ENCODE results near the gene MYH16.
"Not testable (repeated sequence)": the region's sequence is repeated elsewhere in the genome, so short reads cannot be mapped to it uniquely, and the experiment has no call there.

MYH16 gene

GRCh38 chr7:99275496-99275895, 2.9 kb downstream of the MYH16 start:
- Histone ChIP-seq H3K79me2 (ENCODE audit: low read length) (no peaks in the 10 kb centered on the region), H3K9me3 (replicated peaks; ENCODE audit: insufficient read depth, low read length) (no peaks in the 10 kb centered on the region), H4K20me1 (ENCODE audit: insufficient read depth, low read length) (no peaks in the 10 kb centered on the region), H3K4me3 (ENCODE audit: low read length) (no peak overlapping the region), H3K27me3 (replicated peaks; ENCODE audit: insufficient read depth, low read length) (no peaks in the 10 kb centered on the region), H3K27ac (ENCODE audit: low read length) (no peak overlapping the region), H3K36me3 (replicated peaks; ENCODE audit: insufficient read depth, low read length) (no peaks in the 10 kb centered on the region), H3K4me1 (ENCODE audit: low read length) (peaks cover 3% of the 10 kb centered on the region; the same call in 1 of the 2 replicates), H3K9me2 (replicated peaks; ENCODE audit: insufficient read depth, low read length) (no peaks in the 10 kb centered on the region), H3K9ac (ENCODE audit: low read length) (no peak overlapping the region), H3K4me2 (ENCODE audit: low read depth, low read length) (no peak overlapping the region), H3F3A (ENCODE audit: insufficient read depth, low read length) (no peaks in the 10 kb centered on the region), H2AFZ (ENCODE audit: low read length) (no peak overlapping the region)
- TF ChIP-seq EZH2 (optimal IDR thresholded peaks at IDR 0.05; ENCODE audit: low read depth, low read length), result no peak
- no peak for DNase-seq

- TF ChIP-seq EZH2phosphoT487 (IDR thresholded peaks at IDR 0.05; ENCODE audit: low read length), result no peak
- TF ChIP-seq CTCF (IDR thresholded peaks at IDR 0.05; ENCODE audit: low read length), result no peak
- no peak for TF ChIP-seq EZH2 (optimal IDR thresholded peaks at IDR 0.05; ENCODE audit: low read depth, low read length)
- DNase-seq, result no peak
- Histone ChIP-seq H3K27ac (ENCODE audit: low read length) (no peak overlapping the region), H2AFZ (ENCODE audit: low read length) (no peak overlapping the region), H3K4me2 (ENCODE audit: low read depth, low read length) (no peak overlapping the region), H3K9me3 (replicated peaks; ENCODE audit: insufficient read depth, low read length) (no peaks in the 10 kb centered on the region), H3F3A (ENCODE audit: insufficient read depth, low read length) (no peaks in the 10 kb centered on the region), H3K79me2 (ENCODE audit: low read length) (no peaks in the 10 kb centered on the region), H3K9me2 (replicated peaks; ENCODE audit: insufficient read depth, low read length) (no peaks in the 10 kb centered on the region), H3K27me3 (replicated peaks; ENCODE audit: insufficient read depth, low read length) (no peaks in the 10 kb centered on the region), H3K9ac (ENCODE audit: low read length) (no peak overlapping the region), H3K4me3 (ENCODE audit: low read length) (no peak overlapping the region), H3K36me3 (replicated peaks; ENCODE audit: insufficient read depth, low read length) (no peaks in the 10 kb centered on the region), H4K20me1 (ENCODE audit: insufficient read depth, low read length) (no peaks in the 10 kb centered on the region), H3K4me1 (ENCODE audit: low read length) (peaks cover 3% of the 10 kb centered on the region; the same call in 1 of the 2 replicates)
These were observed 5.5 kb downstream of the MYH16 start for GRCh38 chr7:99278180-99278579.

GRCh38 chr7:99284165-99284564, 11.5 kb downstream of the MYH16 start:
- H3K9ac ChIP-seq (ENCODE audit: low read length); H3K27ac ChIP-seq (ENCODE audit: low read length); H2AFZ ChIP-seq (ENCODE audit: low read length); H3K36me3 ChIP-seq (replicated peaks; ENCODE audit: insufficient read depth, low read length); H3K4me2 ChIP-seq (ENCODE audit: low read depth, low read length); H3K4me3 ChIP-seq (ENCODE audit: low read length); DNase-seq; H3K9me2 ChIP-seq (replicated peaks; ENCODE audit: insufficient read depth, low read length); H3K27me3 ChIP-seq (replicated peaks; ENCODE audit: insufficient read depth, low read length); H3K9me3 ChIP-seq (replicated peaks; ENCODE audit: insufficient read depth, low read length); H3K4me1 ChIP-seq (ENCODE audit: low read length); H3K79me2 ChIP-seq (ENCODE audit: low read length); H3F3A ChIP-seq (ENCODE audit: insufficient read depth, low read length); H4K20me1 ChIP-seq (ENCODE audit: insufficient read depth, low read length): not testable (repeated sequence)

- no peaks in the 10 kb centered on the region for H3K4me1 ChIP-seq (ENCODE audit: low read length)
- DNase-seq, result no peak
- H3K9me3 ChIP-seq (replicated peaks; ENCODE audit: insufficient read depth, low read length), result no peaks in the 10 kb centered on the region
- no peaks in the 10 kb centered on the region for H3K79me2 ChIP-seq (ENCODE audit: low read length)
- H3K27me3 ChIP-seq (replicated peaks; ENCODE audit: insufficient read depth, low read length), result no peaks in the 10 kb centered on the region
- no peaks in the 10 kb centered on the region for H3K36me3 ChIP-seq (replicated peaks; ENCODE audit: insufficient read depth, low read length)
- H2AFZ ChIP-seq (ENCODE audit: low read length), result no peak overlapping the region
- no peak overlapping the region for H3K27ac ChIP-seq (ENCODE audit: low read length)
- H3K9ac ChIP-seq (ENCODE audit: low read length), result no peak overlapping the region
- H3K4me2 ChIP-seq (ENCODE audit: low read depth, low read length), result no peak overlapping the region
- no peaks in the 10 kb centered on the region for H4K20me1 ChIP-seq (ENCODE audit: insufficient read depth, low read length)
- H3K4me3 ChIP-seq (ENCODE audit: low read length), result no peak overlapping the region
- TF ChIP-seq EZH2phosphoT487 (IDR thresholded peaks at IDR 0.05; ENCODE audit: low read length) (no peak), CTCF (IDR thresholded peaks at IDR 0.05; ENCODE audit: low read length) (no peak), EZH2 (optimal IDR thresholded peaks at IDR 0.05; ENCODE audit: low read depth, low read length) (no peak)
- H3F3A ChIP-seq (ENCODE audit: insufficient read depth, low read length), result no peaks in the 10 kb centered on the region
- H3K9me2 ChIP-seq (replicated peaks; ENCODE audit: insufficient read depth, low read length), result no peaks in the 10 kb centered on the region
These were observed 15.3 kb downstream of the MYH16 start for GRCh38 chr7:99287779-99288534.
